IMR-90 (cell line): ENCODE data around the gene RNF111. TPM values are rescaled to one million over a fixed set of nuclear protein-coding genes. Genes with fewer than 3 reads are reported as not detected.

Experiments
- ATAC-seq: fragments of 200-7000 bp; cut with Tn5 transposase; 2 replicates; pipeline ENCODE4 v1.9.1; 2020; ENCODE audit warnings: low read depth, mild to moderate bottlenecking, moderate library complexity
- BruUV-seq: library from RNA; stranded (reverse); fragments of 400-500 nt; replicated peaks from 2 replicates; lab custom pipeline; 2021; lab: Mats Ljungman, UMichigan
- CTCF ChIA-PET: fragments of 300-600 bp; formaldehyde crosslinking; extraction: SDS; loops from one replicate; lab custom pipeline; 2021; ENCODE audit warnings: antibody characterized with exemption; lab: Yijun Ruan, JAX
- POLR2A ChIA-PET: fragments of 300-600 bp; sonication (Branson Sonifier 250); formaldehyde crosslinking; loops from one replicate; lab custom pipeline; 2022; ENCODE audit warnings: antibody characterized with exemption; ENCODE audit not compliant: unreplicated experiment; lab: Charles Lee
- DNase-seq: peaks from one replicate; pipeline ENCODE4 v3.0.0; 2013
- H2AFZ ChIP-seq: replicated peaks from 2 replicates; pipeline ENCODE3; 2013; ENCODE audit warnings: low read length, mild to moderate bottlenecking; ENCODE audit not compliant: poor library complexity
- H2AK5ac ChIP-seq: 2 replicates; pipeline ENCODE4 v1.6.1; 2013; ENCODE audit warnings: low read depth, low read length, inconsistent platforms
- H2AK9ac ChIP-seq: replicated peaks from 2 replicates; pipeline ENCODE3; 2013; ENCODE audit warnings: mild to moderate bottlenecking, low read depth, low read length, moderate library complexity; ENCODE audit not compliant: poor library complexity
- H2BK120ac ChIP-seq: 2 replicates; pipeline ENCODE4 v1.6.1; 2013; ENCODE audit warnings: low read depth, low read length, inconsistent platforms
- H2BK15ac ChIP-seq: 3 replicates; pipeline ENCODE4 v1.6.1; 2013; ENCODE audit warnings: low read depth, low read length, inconsistent platforms
- H2BK20ac ChIP-seq: 2 replicates; pipeline ENCODE4 v1.6.1; 2013; ENCODE audit warnings: low read depth, mild to moderate bottlenecking, inconsistent platforms, low read length, moderate library complexity
- H2BK5ac ChIP-seq: 2 replicates; pipeline ENCODE4 v1.6.1; 2013; ENCODE audit warnings: mild to moderate bottlenecking, low read depth, low read length, inconsistent platforms; ENCODE audit not compliant: poor library complexity, severe bottlenecking
- H3K14ac ChIP-seq: replicated peaks from 2 replicates; pipeline ENCODE4 v1.6.1; 2013; ENCODE audit warnings: low read depth, low read length, inconsistent platforms
- H3K18ac ChIP-seq: 2 replicates; pipeline ENCODE4 v1.6.1; 2013; ENCODE audit warnings: low read depth, low read length, control low read depth
- H3K23ac ChIP-seq: 2 replicates; pipeline ENCODE4 v1.6.1; 2013; ENCODE audit warnings: low read depth, low read length, inconsistent platforms
- H3K27ac ChIP-seq: 2 replicates; pipeline ENCODE4 v1.5.1; 2013; ENCODE audit warnings: mild to moderate bottlenecking, control low read depth, low read length; ENCODE audit not compliant: insufficient read depth
- H3K27me3 ChIP-seq: 2 replicates; pipeline ENCODE4 v1.6.1; 2013; ENCODE audit warnings: low read length; ENCODE audit not compliant: control insufficient read depth, insufficient read depth
- H3K36me3 ChIP-seq: 2 replicates; pipeline ENCODE4 v1.6.1; 2013; ENCODE audit warnings: low read length, mixed read lengths; ENCODE audit not compliant: control insufficient read depth, insufficient read depth
- H3K4ac ChIP-seq: 2 replicates; pipeline ENCODE4 v1.6.1; 2013; ENCODE audit warnings: low read depth, low read length, inconsistent platforms
- H3K4me1 ChIP-seq: 2 replicates; pipeline ENCODE4 v1.6.1; 2013; ENCODE audit warnings: low read length, mixed read lengths; ENCODE audit not compliant: control insufficient read depth, insufficient read depth
- H3K4me2 ChIP-seq: 2 replicates; pipeline ENCODE4 v1.6.1; 2013; ENCODE audit warnings: low read depth, mild to moderate bottlenecking, control low read depth, low read length, moderate library complexity
- H3K4me3 ChIP-seq: 2 replicates; pipeline ENCODE4 v1.5.1; 2013; ENCODE audit warnings: low read depth, mild to moderate bottlenecking, control low read depth, low read length, moderate library complexity; ENCODE audit not compliant: insufficient read depth
- H3K56ac ChIP-seq: 2 replicates; pipeline ENCODE4 v1.6.1; 2013; ENCODE audit warnings: low read length, inconsistent platforms; ENCODE audit not compliant: insufficient read depth; ENCODE audit errors: extremely low read depth
- H3K79me1 ChIP-seq, 2 experiments: 2 replicates each; pipeline ENCODE4 v1.6.1; 2013; ENCODE audit warnings: low read length in 2 of 2, inconsistent platforms in 1 of 2, low read depth in 1 of 2
- H3K9ac ChIP-seq: 2 replicates; pipeline ENCODE4 v1.6.1; 2013; ENCODE audit warnings: low read depth, low read length, control low read depth
- H3K9me1 ChIP-seq: 2 replicates; pipeline ENCODE4 v1.6.1; 2013; ENCODE audit warnings: low read length, inconsistent platforms; ENCODE audit not compliant: insufficient read depth
- H3K9me3 ChIP-seq: 2 replicates; pipeline ENCODE4 v1.6.1; 2013; ENCODE audit warnings: low read length; ENCODE audit not compliant: control insufficient read depth, insufficient read depth
- H4K20me1 ChIP-seq: 2 replicates; pipeline ENCODE4 v1.6.1; 2013; ENCODE audit warnings: low read length, inconsistent platforms; ENCODE audit not compliant: insufficient read depth
- H4K5ac ChIP-seq: 2 replicates; pipeline ENCODE4 v1.6.1; 2013; ENCODE audit warnings: mild to moderate bottlenecking, low read depth, low read length, control low read depth
- H4K8ac ChIP-seq, 2 experiments: 2 replicates each; pipeline ENCODE4 v1.6.1; 2013; ENCODE audit warnings: low read depth in 2 of 2, low read length in 2 of 2, control low read depth in 1 of 2, inconsistent platforms in 1 of 2
- H4K91ac ChIP-seq: 2 replicates; pipeline ENCODE4 v1.6.1; 2013; ENCODE audit warnings: low read depth, low read length, inconsistent platforms; ENCODE audit not compliant: insufficient read depth
- BHLHE40 ChIP-seq: fragments of 150-350 bp; IDR thresholded peaks from 2 replicates; pipeline ENCODE4 v1.6.1; 2016; ENCODE audit warnings: mild to moderate bottlenecking, low read depth, low read length
- CEBPB ChIP-seq: IDR thresholded peaks from 2 replicates; pipeline ENCODE4 v1.6.1; 2012; ENCODE audit warnings: low read depth, low read length, improper control_type of control experiment
- CHD1 ChIP-seq: IDR thresholded peaks from 2 replicates; pipeline ENCODE4 v1.6.1; 2012; ENCODE audit warnings: low read depth, low read length, improper control_type of control experiment
- CTCF ChIP-seq: conservative IDR thresholded peaks from 2 replicates; pipeline ENCODE4 v1.5.1; 2012; ENCODE audit warnings: mild to moderate bottlenecking, low read depth, low read length, improper control_type of control experiment
- ELK1 ChIP-seq: fragments of 150-350 bp; IDR thresholded peaks from 2 replicates; pipeline ENCODE4 v1.6.1; 2016; ENCODE audit warnings: low read depth, mild to moderate bottlenecking, low read length, moderate library complexity, borderline replicate concordance
- FOS ChIP-seq: fragments of 150-350 bp; IDR thresholded peaks from 2 replicates; pipeline ENCODE4 v1.6.1; 2016; ENCODE audit warnings: low read depth, low read length
- MAFK ChIP-seq: IDR thresholded peaks from 2 replicates; pipeline ENCODE4 v1.6.1; 2012; ENCODE audit warnings: low read depth, low read length, improper control_type of control experiment
- MAZ ChIP-seq: IDR thresholded peaks from 2 replicates; pipeline ENCODE4 v1.6.1; 2012; ENCODE audit warnings: low read depth, mild to moderate bottlenecking, low read length, improper control_type of control experiment, moderate library complexity, borderline replicate concordance
- MXI1 ChIP-seq: IDR thresholded peaks from 2 replicates; pipeline ENCODE4 v1.6.1; 2012; ENCODE audit warnings: low read depth, mild to moderate bottlenecking, low read length, moderate library complexity, borderline replicate concordance
- NFE2L2 ChIP-seq: fragments of 150-350 bp; IDR thresholded peaks from 2 replicates; pipeline ENCODE4 v1.6.1; 2016; ENCODE audit warnings: low read depth, mild to moderate bottlenecking, low read length
- POLR2A ChIP-seq: IDR thresholded peaks from 2 replicates; pipeline ENCODE4 v1.6.1; 2012; ENCODE audit warnings: mild to moderate bottlenecking, low read depth, low read length
- RAD21 ChIP-seq: IDR thresholded peaks from 2 replicates; pipeline ENCODE4 v1.6.1; 2012; ENCODE audit warnings: low read length, improper control_type of control experiment
- RCOR1 ChIP-seq: IDR thresholded peaks from 2 replicates; pipeline ENCODE4 v1.6.1; 2012; ENCODE audit warnings: mild to moderate bottlenecking, low read length, improper control_type of control experiment; ENCODE audit not compliant: insufficient replicate concordance
- RFX5 ChIP-seq: IDR thresholded peaks from 2 replicates; pipeline ENCODE4 v1.8.0; 2012; ENCODE audit warnings: low read depth, mild to moderate bottlenecking, low read length, moderate library complexity
- USF2 ChIP-seq: fragments of 150-350 bp; IDR thresholded peaks from 2 replicates; pipeline ENCODE4 v1.6.1; 2017; ENCODE audit warnings: mild to moderate bottlenecking, antibody characterized with exemption, low read length, low read depth
- WGBS, 2 experiments: methylation state at CpG; one replicate each; pipeline versions ENCODE4 v1.1.5 to v1.1.7; 2013; ENCODE audit warnings: missing lambda C conversion rate in 2 of 2; ENCODE audit not compliant: insufficient read length in 1 of 2; ENCODE audit errors: extremely low coverage in 2 of 2; 5-methylcytosine and 5-hydroxymethylcytosine counted together
- dilution Hi-C: fragments of 300-500 bp; cut with HindIII; formaldehyde crosslinking; loops from one replicate; pipeline ENCODE4 v1.14.3; 2018; ENCODE audit warnings: low sequenced_read_pairs; ENCODE audit not compliant: unreplicated experiment
- in situ Hi-C: fragments of 300-500 bp; cut with MboI; formaldehyde crosslinking; loops from 3 replicates; pipeline ENCODE4 v1.14.3; 2019; ENCODE audit warnings: low sequenced_read_pairs, inconsistent platforms, mixed read lengths
- intact Hi-C: fragments of 100-400 bp; cut with micrococcal nuclease; formaldehyde crosslinking; loops from 2 replicates; pipeline ENCODE4 v1.10.0; 2022
- polyA plus RNA-seq, 3 experiments: library from polyadenylated mRNA; depleted of rRNA; stranded (reverse); fragments of >200 nt; gene quantifications; 2 replicates each; pipeline ENCODE4 v1.2.3, GENCODE V29; 2012; ENCODE audit warnings: low replicate concordance in 1 of 3
- total RNA-seq: library from RNA; depleted of rRNA; stranded (reverse); fragments of >200 nt; gene quantifications from 2 replicates; pipeline ENCODE4 v1.2.3, GENCODE V29; 2012

Gene RNF111
- total and polyA plus RNA-seq, 2 of the 4 experiments (the other 2 are of a cell fraction), result 13.5 to 20.1 TPM

DNA sequence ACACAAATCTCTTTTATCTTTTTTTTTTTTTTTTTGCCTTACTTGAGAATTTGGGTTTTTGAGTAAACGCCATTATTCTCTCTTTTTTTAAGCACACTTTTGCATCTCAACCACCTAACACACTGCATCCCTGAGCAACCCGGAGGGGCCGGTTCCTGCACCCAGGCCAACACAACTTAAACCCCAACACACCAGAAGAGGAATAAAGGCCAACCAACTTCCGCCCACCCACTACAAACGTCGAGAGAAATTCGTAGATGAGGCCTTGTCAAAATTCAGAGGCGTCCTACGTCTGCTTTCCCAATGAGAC, 117.1 kb downstream of the RNF111 start:
- Histone ChIP-seq H4K20me1 (no peaks in the 10 kb centered on the region), H2BK20ac (no peak overlapping the region), H2BK120ac (peak overlapping the region; percentile 7), H2AFZ (peak overlapping the region; percentile 90), H3K9me3 (no peaks in the 10 kb centered on the region), H4K91ac (peak overlapping the region; percentile 55), H3K36me3 (peaks cover 3% of the 10 kb centered on the region), H3K79me1 (peaks cover 13 to 29% of the 10 kb centered on the region in 2 experiments), H3K27ac (peak overlapping the region; percentile 65), H2BK15ac (no peak overlapping the region), H3K4me2 (peak overlapping the region; percentile 91), H2BK5ac (peak overlapping the region; percentile 75), H3K9ac (peak overlapping the region; percentile 79), H3K56ac (peak overlapping the region; percentile 88; the same call in 1 of the 2 replicates), H2AK9ac (no peak overlapping the region), H3K4ac (peak overlapping the region; percentile 42), H3K14ac (peak overlapping the region; percentile 90), H4K8ac (peak overlapping the region; percentile 70 to 93), H3K27me3 (no peaks in the 10 kb centered on the region), H3K9me1 (peaks cover 4% of the 10 kb centered on the region; the same call in 1 of the 2 replicates), H2AK5ac (no peak overlapping the region), H4K5ac (peak overlapping the region; percentile 77), H3K4me1 (no peaks in the 10 kb centered on the region), H3K4me3 (peak overlapping the region; percentile 77), H3K18ac (peak overlapping the region; percentile 59), H3K23ac (peak overlapping the region; percentile 20)
- in situ Hi-C loops, result no loop called here
- DNase-seq (no peak), ATAC-seq (peak; percentile 4; the same call in 1 of the 2 replicates)
- intact Hi-C loops, result no loop called here
- no TSS peak for BruUV-seq
- dilution Hi-C loops, result no loop called here
- no peak for TF ChIP-seq MAZ
- TF ChIP-seq CHD1, result no peak
- TF ChIP-seq CTCF, result no peak
- TF ChIP-seq FOS, result no peak
- no peak for TF ChIP-seq USF2
- TF ChIP-seq ELK1, result no peak
- no peak for TF ChIP-seq RCOR1
- no peak for TF ChIP-seq NFE2L2
- TF ChIP-seq MXI1, result no peak
- TF ChIP-seq CEBPB, result no peak
- no peak for TF ChIP-seq BHLHE40
- no peak for TF ChIP-seq MAFK
- TF ChIP-seq POLR2A, result no peak
- TF ChIP-seq RFX5, result no peak
- no peak for TF ChIP-seq RAD21
- WGBS, 2 experiments, result no CpG with 5 or more reads among the region's 9 CpGs
- ChIA-PET CTCF (no interaction called here), POLR2A (no interaction called here)
